H9 (cell line): ENCODE results near the gene ARPIN. TPM values are rescaled to one million over a fixed set of nuclear protein-coding genes. Genes with fewer than 3 reads are reported as not detected.

Experiments used
- DNase-seq: peaks from one replicate; pipeline ENCODE4 v3.0.0-alpha.2; 2017
- H2AFZ ChIP-seq: one replicate; pipeline ENCODE4 v1.6.1; 2013; ENCODE audit warnings: mild to moderate bottlenecking, low read length, control low read depth, moderate library complexity
- H2AK5ac ChIP-seq: 2 replicates; pipeline ENCODE4 v1.6.1; 2013; ENCODE audit warnings: low read length, control low read depth, mixed read lengths; ENCODE audit not compliant: insufficient read length
- H2BK120ac ChIP-seq: one replicate; pipeline ENCODE4 v1.6.1; 2013; ENCODE audit warnings: low read depth, mild to moderate bottlenecking, low read length, control low read depth, inconsistent platforms; ENCODE audit not compliant: poor library complexity, severe bottlenecking
- H2BK12ac ChIP-seq: 2 replicates; pipeline ENCODE4 v1.6.1; 2013; ENCODE audit warnings: low read length, control low read depth, mixed read lengths, low read depth; ENCODE audit not compliant: insufficient read length
- H2BK15ac ChIP-seq: 2 replicates; pipeline ENCODE4 v1.6.1; 2013; ENCODE audit warnings: low read depth, low read length, control low read depth
- H2BK20ac ChIP-seq: one replicate; pipeline ENCODE4 v1.6.1; 2013; ENCODE audit warnings: low read depth, mild to moderate bottlenecking, low read length, control low read depth, inconsistent platforms; ENCODE audit not compliant: poor library complexity, severe bottlenecking
- H2BK5ac ChIP-seq: 2 replicates; pipeline ENCODE4 v1.6.1; 2013; ENCODE audit warnings: low read length, control low read depth, mixed read lengths; ENCODE audit not compliant: insufficient read length
- H3K14ac ChIP-seq: 2 replicates; pipeline ENCODE4 v1.6.1; 2013; ENCODE audit warnings: low read length, control low read depth; ENCODE audit not compliant: insufficient read depth
- H3K18ac ChIP-seq: 2 replicates; pipeline ENCODE4 v1.6.1; 2013; ENCODE audit warnings: low read depth, mild to moderate bottlenecking, mixed read lengths, low read length, control low read depth; ENCODE audit not compliant: insufficient read length
- H3K23ac ChIP-seq: 2 replicates; pipeline ENCODE4 v1.6.1; 2013; ENCODE audit warnings: low read length, control low read depth, mixed read lengths, low read depth; ENCODE audit not compliant: insufficient read length
- H3K23me2 ChIP-seq: 2 replicates; pipeline ENCODE4 v1.6.1; 2013; ENCODE audit warnings: low read depth, mild to moderate bottlenecking, mixed read lengths, low read length, control low read depth; ENCODE audit not compliant: insufficient read length, poor library complexity, severe bottlenecking
- H3K27ac ChIP-seq: 2 replicates; pipeline ENCODE4 v1.5.1; 2013; ENCODE audit warnings: low read length, control low read depth, mixed read lengths, low read depth; ENCODE audit not compliant: insufficient read length
- H3K27me3 ChIP-seq: 2 replicates; pipeline ENCODE4 v1.6.1; 2013; ENCODE audit warnings: low read length, control low read depth, inconsistent platforms; ENCODE audit not compliant: insufficient read depth
- H3K4ac ChIP-seq: 2 replicates; pipeline ENCODE4 v1.6.1; 2013; ENCODE audit warnings: low read depth, mild to moderate bottlenecking, control low read depth, inconsistent platforms, low read length, moderate library complexity
- H3K4me1 ChIP-seq: 2 replicates; pipeline ENCODE4 v1.6.1; 2013; ENCODE audit warnings: low read length, control low read depth, inconsistent platforms; ENCODE audit not compliant: insufficient read depth
- H3K4me2 ChIP-seq: 2 replicates; pipeline ENCODE4 v1.6.1; 2013; ENCODE audit warnings: low read length, control low read depth, mixed read lengths; ENCODE audit not compliant: insufficient read length, insufficient read depth
- H3K56ac ChIP-seq: 2 replicates; pipeline ENCODE4 v1.6.1; 2013; ENCODE audit warnings: low read depth, mild to moderate bottlenecking, mixed read lengths, low read length, control low read depth; ENCODE audit not compliant: insufficient read length
- H3K79me1 ChIP-seq: 2 replicates; pipeline ENCODE4 v1.6.1; 2013; ENCODE audit warnings: low read depth, mild to moderate bottlenecking, moderate library complexity, low read length, control low read depth, inconsistent platforms; ENCODE audit not compliant: insufficient read depth, poor library complexity, severe bottlenecking
- H3K79me2 ChIP-seq: 2 replicates; pipeline ENCODE4 v1.6.1; 2013; ENCODE audit warnings: low read length, control low read depth, inconsistent platforms; ENCODE audit not compliant: insufficient read depth
- H3K9ac ChIP-seq: 2 replicates; pipeline ENCODE4 v1.6.1; 2013; ENCODE audit warnings: low read length, control low read depth, mixed read lengths; ENCODE audit not compliant: insufficient read length; ENCODE audit errors: extremely low read depth
- H3K9me3 ChIP-seq: one replicate; pipeline ENCODE4 v1.6.1; 2013; ENCODE audit warnings: low read depth, low read length, inconsistent platforms; ENCODE audit not compliant: control insufficient read depth
- H3T11ph ChIP-seq: one replicate; pipeline ENCODE4 v1.6.1; 2013; ENCODE audit warnings: mild to moderate bottlenecking, low read length, control low read depth, inconsistent platforms
- H4K20me1 ChIP-seq: one replicate; pipeline ENCODE4 v1.6.1; 2013; ENCODE audit not compliant: control insufficient read depth, insufficient read length, insufficient read depth
- H4K5ac ChIP-seq: 2 replicates; pipeline ENCODE4 v1.6.1; 2013; ENCODE audit warnings: low read depth, mild to moderate bottlenecking, mixed read lengths, low read length, control low read depth; ENCODE audit not compliant: insufficient read length
- H4K8ac ChIP-seq: replicated peaks from 2 replicates; pipeline ENCODE4 v1.6.1; 2013; ENCODE audit warnings: low read length, control low read depth, mixed read lengths, low read depth; ENCODE audit not compliant: insufficient read length
- H4K91ac ChIP-seq: 2 replicates; pipeline ENCODE4 v1.6.1; 2013; ENCODE audit warnings: low read depth, mild to moderate bottlenecking, moderate library complexity, mixed read lengths, low read length, control low read depth; ENCODE audit not compliant: insufficient read length
- H3K27ac Mint-ChIP-seq, 3 experiments: 2 replicates in 2 of 3; 3 replicates in 1 of 3; pipeline ENCODE4 v1.8.0; 2020 to 2021; ENCODE audit warnings: mixed read lengths in 3 of 3, mild to moderate bottlenecking in 1 of 3, moderate library complexity in 1 of 3
- H3K27me3 Mint-ChIP-seq: 2 replicates; pipeline ENCODE4 v1.8.0; 2021; ENCODE audit warnings: low read depth, mild to moderate bottlenecking, moderate library complexity, mixed read lengths
- H3K36me3 Mint-ChIP-seq, 3 experiments: 2 replicates in 2 of 3; 3 replicates in 1 of 3; pipeline ENCODE4 v1.8.0; 2020 to 2021; ENCODE audit warnings: low read depth in 3 of 3, mixed read lengths in 3 of 3; ENCODE audit not compliant: insufficient read depth in 1 of 3
- H3K4me1 Mint-ChIP-seq, 2 experiments: 2 replicates each; pipeline ENCODE4 v1.8.0; 2020; ENCODE audit warnings: mixed read lengths in 2 of 2
- H3K4me3 Mint-ChIP-seq, 2 experiments: 2 replicates in 1 of 2; 3 replicates in 1 of 2; pipeline ENCODE4 v1.8.0; 2020 to 2021; ENCODE audit warnings: mild to moderate bottlenecking in 2 of 2, mixed read lengths in 2 of 2, moderate library complexity in 1 of 2
- H3K9me3 Mint-ChIP-seq, 2 experiments: 2 replicates in 1 of 2; 3 replicates in 1 of 2; pipeline ENCODE4 v1.8.0; 2020; ENCODE audit warnings: mild to moderate bottlenecking in 2 of 2, mixed read lengths in 2 of 2, moderate library complexity in 1 of 2
- WGBS: extraction: QIAGEN DNeasy Blood & Tissue Kit; methylation state at CpG from one replicate; pipeline ENCODE4 v1.1.7; 2013; ENCODE audit warnings: missing lambda C conversion rate, low lambda C conversion rate, mixed read lengths; ENCODE audit not compliant: insufficient read length; ENCODE audit errors: extremely low coverage; 5-methylcytosine and 5-hydroxymethylcytosine counted together
- total RNA-seq: library from RNA; stranded (reverse); gene quantifications from 2 replicates; pipeline ENCODE4 v1.2.1, GENCODE V29; 2021
- TF ChIP-seq, protein P1 (sequence below): fragments of 200-600 bp; sonication (generic); conservative IDR thresholded peaks from 3 replicates; pipeline ENCODE4 v1.8.0; 2021; ENCODE audit warnings: antibody characterized with exemption, mild to moderate bottlenecking

Gene ARPIN
- total RNA-seq, 1 experiment from 2014 or later, result 6.4 TPM

DNA sequence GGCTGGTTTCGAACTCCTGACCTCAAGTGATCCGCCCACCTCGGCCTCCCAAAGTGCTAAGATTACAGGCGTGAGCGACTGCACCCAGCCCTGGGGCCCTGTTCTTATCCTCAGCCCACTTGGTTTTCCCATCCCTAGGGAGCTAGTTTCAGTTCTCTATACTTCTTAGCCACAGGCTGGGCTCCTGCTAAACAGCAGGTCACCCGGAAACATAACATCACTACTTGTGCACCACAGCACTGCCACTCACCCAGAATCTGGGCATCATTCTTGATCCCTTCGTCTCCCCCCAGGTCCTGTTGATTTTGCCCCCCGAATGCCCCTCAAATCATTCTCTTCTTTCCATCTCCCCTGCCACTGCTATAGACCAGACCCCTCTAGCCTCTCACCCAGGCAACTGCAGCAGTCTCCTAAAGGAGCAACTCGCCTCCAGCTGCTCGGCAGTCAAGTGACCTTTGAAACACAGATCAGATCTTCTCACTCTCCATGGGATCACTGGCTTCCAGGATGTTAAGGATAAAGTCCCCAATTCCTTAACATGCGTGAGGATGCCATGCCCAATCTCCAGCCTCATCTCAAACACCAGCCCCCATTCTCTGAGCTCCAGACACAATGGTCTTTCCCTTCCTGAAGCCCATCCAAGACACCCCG lies 13.3 kb downstream of the ARPIN start:
- no CpG with 5 or more reads among the region's 12 CpGs for WGBS
- H3K4me1 Mint-ChIP-seq, result peaks cover 6% of the 10 kb centered on the region in 2 experiments
- no peak overlapping the region for H4K8ac ChIP-seq

More for the DNA sequence above, 13.3 kb downstream of the ARPIN start:
- H2BK20ac ChIP-seq, result no peak overlapping the region
- no peak overlapping the region for H3K23ac ChIP-seq
- Mint-ChIP-seq H3K36me3 (peaks cover 0 to 5% (median 0%) of the 10 kb centered on the region in 3 experiments; a peak in 2 of 7 replicates), H3K9me3 (no peaks in the 10 kb centered on the region), H3K4me3 (no peak overlapping the region), H3K27ac (peak overlapping the region in 1 of 3 experiments; percentile 5; a peak in 2 of 7 replicates), H3K27me3 (no peaks in the 10 kb centered on the region)
- H2BK15ac ChIP-seq, result no peak overlapping the region
- no peaks in the 10 kb centered on the region for H3K9me3 ChIP-seq
- no peak overlapping the region for H3K4ac ChIP-seq
- no peak overlapping the region for H3K4me2 ChIP-seq
- no peak overlapping the region for H3K56ac ChIP-seq
- no peak overlapping the region for H2AFZ ChIP-seq
- no peak overlapping the region for H4K91ac ChIP-seq
- no peak overlapping the region for H2BK12ac ChIP-seq
- H4K5ac ChIP-seq, result no peak overlapping the region
- no peak overlapping the region for H2BK5ac ChIP-seq
- no peaks in the 10 kb centered on the region for H3K4me1 ChIP-seq
- H3K27me3 ChIP-seq, result no peaks in the 10 kb centered on the region
- H3K9ac ChIP-seq, result no peak overlapping the region
- H3K18ac ChIP-seq, result no peak overlapping the region
- no peaks in the 10 kb centered on the region for H3K79me1 ChIP-seq
- TF ChIP-seq, protein P1, sequence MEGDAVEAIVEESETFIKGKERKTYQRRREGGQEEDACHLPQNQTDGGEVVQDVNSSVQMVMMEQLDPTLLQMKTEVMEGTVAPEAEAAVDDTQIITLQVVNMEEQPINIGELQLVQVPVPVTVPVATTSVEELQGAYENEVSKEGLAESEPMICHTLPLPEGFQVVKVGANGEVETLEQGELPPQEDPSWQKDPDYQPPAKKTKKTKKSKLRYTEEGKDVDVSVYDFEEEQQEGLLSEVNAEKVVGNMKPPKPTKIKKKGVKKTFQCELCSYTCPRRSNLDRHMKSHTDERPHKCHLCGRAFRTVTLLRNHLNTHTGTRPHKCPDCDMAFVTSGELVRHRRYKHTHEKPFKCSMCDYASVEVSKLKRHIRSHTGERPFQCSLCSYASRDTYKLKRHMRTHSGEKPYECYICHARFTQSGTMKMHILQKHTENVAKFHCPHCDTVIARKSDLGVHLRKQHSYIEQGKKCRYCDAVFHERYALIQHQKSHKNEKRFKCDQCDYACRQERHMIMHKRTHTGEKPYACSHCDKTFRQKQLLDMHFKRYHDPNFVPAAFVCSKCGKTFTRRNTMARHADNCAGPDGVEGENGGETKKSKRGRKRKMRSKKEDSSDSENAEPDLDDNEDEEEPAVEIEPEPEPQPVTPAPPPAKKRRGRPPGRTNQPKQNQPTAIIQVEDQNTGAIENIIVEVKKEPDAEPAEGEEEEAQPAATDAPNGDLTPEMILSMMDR, result no peak
- no peaks in the 10 kb centered on the region for H3K79me2 ChIP-seq
- H2AK5ac ChIP-seq, result no peak overlapping the region
- no peak overlapping the region for H2BK120ac ChIP-seq
- H3K27ac ChIP-seq, result no peak overlapping the region
- no peak overlapping the region for H3T11ph ChIP-seq
- H4K20me1 ChIP-seq, result no peaks in the 10 kb centered on the region
- peaks cover under 1% of the 10 kb centered on the region for H3K23me2 ChIP-seq
- no peak overlapping the region for H3K14ac ChIP-seq
- DNase-seq, result no peak
